GM19397 (cell line): ENCODE measurements around the gene ARSH.
"Not testable (repeated sequence)": the region's sequence is repeated elsewhere in the genome, so short reads cannot be mapped to it uniquely, and the experiment has no call there.

Experiments used
- ATAC-seq: cut with Tn5 transposase; IDR thresholded peaks from one replicate; pipeline ENCODE4 v1.9.1; 2021; ENCODE audit warnings: mild to moderate bottlenecking, moderate library complexity; ENCODE audit not compliant: unreplicated experiment

Gene ARSH

GRCh38 chrX:3006495-3006894 is at the start of gene ARSH:
ARSH (plus strand) TSS chrX:3006546; CDS start chrX:3006613, 67 bp downstream.
- no peak for ATAC-seq

- ATAC-seq: no peak
Measured at GRCh38 chrX:2958199-2958598, 48.1 kb upstream of the ARSH start.

GRCh38 chrX:2960861-2961515 is 45.4 kb upstream of the ARSH start:
- no peak for ATAC-seq

- ATAC-seq: no peak
Measured at GRCh38 chrX:2962381-2962780, 44.0 kb upstream of the ARSH start.

GRCh38 chrX:2963449-2963848 is 42.9 kb upstream of the ARSH start:
- ATAC-seq: not testable (repeated sequence)

- ATAC-seq: not testable (repeated sequence)
Measured at GRCh38 chrX:2963992-2964794, 42.2 kb upstream of the ARSH start.

GRCh38 chrX:2965965-2966364 is 40.4 kb upstream of the ARSH start:
- no peak for ATAC-seq

- no peak for ATAC-seq
Measured at GRCh38 chrX:2967012-2967411, 39.3 kb upstream of the ARSH start.

GRCh38 chrX:2967584-2967983 is 38.8 kb upstream of the ARSH start:
- no peak for ATAC-seq

GRCh38 chrX:2967998-2968909 is 38.1 kb upstream of the ARSH start:
- no peak for ATAC-seq

- ATAC-seq: no peak
Measured at GRCh38 chrX:2969021-2969420, 37.3 kb upstream of the ARSH start.

- ATAC-seq: no peak
Measured at GRCh38 chrX:2972391-2972790, 34.0 kb upstream of the ARSH start.

GRCh38 chrX:2974961-2975360 is 31.4 kb upstream of the ARSH start:
- ATAC-seq: no peak

GRCh38 chrX:2978639-2979038 is 27.7 kb upstream of the ARSH start:
- not testable (repeated sequence) for ATAC-seq

GRCh38 chrX:2984342-2984741 is 22.0 kb upstream of the ARSH start:
- ATAC-seq: no peak

- ATAC-seq: no peak
Measured at GRCh38 chrX:2989565-2989964, 16.8 kb upstream of the ARSH start.

- no peak for ATAC-seq
Measured at GRCh38 chrX:3010532-3010931, 4.2 kb downstream of the ARSH start.

- ATAC-seq: no peak
Measured at GRCh38 chrX:3017492-3017891, 11.1 kb downstream of the ARSH start.

- ATAC-seq: no peak
Measured at GRCh38 chrX:3024176-3024575, 17.8 kb downstream of the ARSH start.

- no peak for ATAC-seq
Measured at GRCh38 chrX:3026074-3026815, 19.9 kb downstream of the ARSH start.

- ATAC-seq: no peak
Measured at GRCh38 chrX:3029129-3029528, 22.8 kb downstream of the ARSH start.
